Neuronal stem cell (in vitro differentiated cells): ENCODE results near the gene MSLN.
A peak's percentile ranks its signal among the peaks of the same experiment; 100 is the strongest.
"Not testable (repeated sequence)": the region's sequence is repeated elsewhere in the genome, so short reads cannot be mapped to it uniquely, and the experiment has no call there.

Source experiments
- DNase-seq: peaks from one replicate; pipeline ENCODE4 v3.0.0-alpha.2; 2013; ENCODE audit warnings: low spot score
- H2AFZ ChIP-seq: one replicate; pipeline ENCODE4 v1.6.1; 2013; ENCODE audit warnings: mild to moderate bottlenecking, low read length, inconsistent platforms
- H2AK5ac ChIP-seq: 2 replicates; pipeline ENCODE4 v1.6.1; 2013; ENCODE audit warnings: low read depth, mild to moderate bottlenecking, inconsistent platforms, low read length, moderate library complexity, mixed read lengths
- H2BK120ac ChIP-seq: 2 replicates; pipeline ENCODE4 v1.6.1; 2013; ENCODE audit warnings: low read depth, mild to moderate bottlenecking, inconsistent platforms, low read length, moderate library complexity, mixed read lengths
- H2BK12ac ChIP-seq: one replicate; pipeline ENCODE4 v1.6.1; 2013; ENCODE audit warnings: low read length, inconsistent platforms
- H2BK15ac ChIP-seq: 2 replicates; pipeline ENCODE4 v1.6.1; 2013; ENCODE audit warnings: mild to moderate bottlenecking, low read length, inconsistent platforms, mixed read lengths
- H2BK5ac ChIP-seq: one replicate; pipeline ENCODE4 v1.6.1; 2013; ENCODE audit warnings: inconsistent platforms, mild to moderate bottlenecking, low read length, moderate library complexity
- H3K14ac ChIP-seq: one replicate; pipeline ENCODE4 v1.6.1; 2013; ENCODE audit warnings: low read length, inconsistent platforms
- H3K18ac ChIP-seq: 2 replicates; pipeline ENCODE4 v1.6.1; 2013; ENCODE audit warnings: low read length, inconsistent platforms
- H3K23ac ChIP-seq: 2 replicates; pipeline ENCODE4 v1.6.1; 2013; ENCODE audit warnings: low read depth, mild to moderate bottlenecking, mixed read lengths, low read length, inconsistent platforms; ENCODE audit not compliant: poor library complexity
- H3K27ac ChIP-seq: replicated peaks from 3 replicates; pipeline ENCODE4 v1.5.1; 2013; ENCODE audit warnings: low read length, inconsistent platforms
- H3K27me3 ChIP-seq, 3 experiments: 2 replicates each; pipeline ENCODE4 v1.6.1; 2013; ENCODE audit warnings: low read length in 3 of 3, mild to moderate bottlenecking in 2 of 3, inconsistent platforms in 1 of 3, low read depth in 1 of 3, mixed read lengths in 1 of 3, moderate library complexity in 1 of 3; ENCODE audit not compliant: control insufficient read depth in 3 of 3, insufficient read depth in 3 of 3
- H3K36me3 ChIP-seq, 2 donors: replicated peaks in 1 of 2; 2 replicates each; pipeline ENCODE4 v1.6.1; 2013; ENCODE audit warnings: low read length in 2 of 2; ENCODE audit not compliant: control insufficient read depth in 2 of 2, insufficient read depth in 2 of 2
- H3K4ac ChIP-seq: 2 replicates; pipeline ENCODE4 v1.6.1; 2013; ENCODE audit warnings: inconsistent platforms, mild to moderate bottlenecking, low read length, moderate library complexity
- H3K4me1 ChIP-seq, 2 donors: 1 replicate in 1 of 2; 2 replicates in 1 of 2; pipeline ENCODE4 v1.6.1; 2013; ENCODE audit warnings: low read length in 2 of 2, low read depth in 1 of 2; ENCODE audit not compliant: control insufficient read depth in 2 of 2, insufficient read depth in 1 of 2
- H3K4me2 ChIP-seq: one replicate; pipeline ENCODE4 v1.6.1; 2013; ENCODE audit warnings: mild to moderate bottlenecking, low read length, inconsistent platforms; ENCODE audit not compliant: insufficient read depth, poor library complexity, severe bottlenecking
- H3K4me3 ChIP-seq, 2 donors: 2 replicates each; pipeline ENCODE4 v1.5.1; 2013; ENCODE audit warnings: low read length in 2 of 2, mild to moderate bottlenecking in 2 of 2, inconsistent platforms in 1 of 2, moderate library complexity in 1 of 2
- H3K79me1 ChIP-seq: one replicate; pipeline ENCODE4 v1.6.1; 2013; ENCODE audit warnings: low read depth, mild to moderate bottlenecking, inconsistent platforms, low read length, moderate library complexity
- H3K9ac ChIP-seq: one replicate; pipeline ENCODE4 v1.6.1; 2013; ENCODE audit warnings: mild to moderate bottlenecking, low read depth, low read length, inconsistent platforms; ENCODE audit not compliant: poor library complexity
- H3K9me3 ChIP-seq, 2 donors: replicated peaks in 1 of 2; 2 replicates each; pipeline versions ENCODE3 to v1.6.1; 2013; ENCODE audit warnings: low read length in 2 of 2, mild to moderate bottlenecking in 2 of 2, inconsistent platforms in 1 of 2, low read depth in 1 of 2, mixed read lengths in 1 of 2, moderate library complexity in 1 of 2; ENCODE audit not compliant: control insufficient read depth in 2 of 2, insufficient read depth in 1 of 2
- H4K8ac ChIP-seq: one replicate; pipeline ENCODE4 v1.6.1; 2013; ENCODE audit warnings: low read depth, mild to moderate bottlenecking, inconsistent platforms, low read length, moderate library complexity
- H4K91ac ChIP-seq: one replicate; pipeline ENCODE4 v1.6.1; 2013; ENCODE audit warnings: low read length, low read depth, mild to moderate bottlenecking, inconsistent platforms; ENCODE audit not compliant: poor library complexity
- WGBS, 2 donors: extraction: QIAGEN DNeasy Blood & Tissue Kit; methylation state at CpG; one replicate each; pipeline ENCODE4 v1.1.7; 2013; ENCODE audit warnings: missing lambda C conversion rate in 2 of 2, mixed read lengths in 1 of 2; ENCODE audit not compliant: insufficient read length in 2 of 2, insufficient replicate concordance in 1 of 2; ENCODE audit errors: extremely low coverage in 2 of 2; 5-methylcytosine and 5-hydroxymethylcytosine counted together

The MSLN gene

DNA sequence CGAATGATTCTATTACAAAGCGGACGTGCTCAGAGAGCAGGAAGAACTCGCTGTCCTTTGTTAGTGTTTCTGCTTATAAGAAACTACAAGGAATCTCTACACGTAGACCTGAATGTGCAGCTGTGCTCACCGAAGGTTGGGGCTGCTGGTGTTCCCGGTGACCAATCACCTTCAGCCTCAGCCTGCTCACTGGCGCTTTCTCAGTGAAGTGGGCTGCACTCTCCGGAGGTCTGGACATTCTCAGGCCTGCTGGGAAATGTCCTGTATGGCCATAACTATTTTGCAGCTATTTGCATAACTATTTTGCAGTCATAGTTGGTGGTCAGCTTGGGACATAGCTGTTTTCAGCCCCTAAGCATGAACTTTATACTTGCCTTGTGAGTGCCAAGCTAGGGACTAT lies 10.0 kb upstream of the MSLN start:
- WGBS, 2 donors, result no CpG with 5 or more reads among the region's 9 CpGs
- Histone ChIP-seq H2BK5ac (peak overlapping the region; percentile 19), H2BK12ac (no peak overlapping the region), H2AK5ac (no peak overlapping the region), H4K8ac (no peak overlapping the region), H3K4me2 (no peak overlapping the region), H3K14ac (no peak overlapping the region), H3K9me3 (no peaks in the 10 kb centered on the region), H3K4me3 (peak overlapping the region in 1 of 2 donors; percentile 15), H3K4ac (no peak overlapping the region), H3K4me1 (peaks cover 17 to 27% of the 10 kb centered on the region in 2 donors), H4K91ac (no peak overlapping the region), H3K9ac (no peak overlapping the region), H3K23ac (no peak overlapping the region), H2BK120ac (no peak overlapping the region), H2AFZ (peak overlapping the region; percentile 55), H2BK15ac (no peak overlapping the region), H3K79me1 (peaks cover 3% of the 10 kb centered on the region), H3K27me3 (no peaks in the 10 kb centered on the region), H3K36me3 (no peaks in the 10 kb centered on the region), H3K27ac (no peak overlapping the region), H3K18ac (no peak overlapping the region)
- no peak for DNase-seq

DNA sequence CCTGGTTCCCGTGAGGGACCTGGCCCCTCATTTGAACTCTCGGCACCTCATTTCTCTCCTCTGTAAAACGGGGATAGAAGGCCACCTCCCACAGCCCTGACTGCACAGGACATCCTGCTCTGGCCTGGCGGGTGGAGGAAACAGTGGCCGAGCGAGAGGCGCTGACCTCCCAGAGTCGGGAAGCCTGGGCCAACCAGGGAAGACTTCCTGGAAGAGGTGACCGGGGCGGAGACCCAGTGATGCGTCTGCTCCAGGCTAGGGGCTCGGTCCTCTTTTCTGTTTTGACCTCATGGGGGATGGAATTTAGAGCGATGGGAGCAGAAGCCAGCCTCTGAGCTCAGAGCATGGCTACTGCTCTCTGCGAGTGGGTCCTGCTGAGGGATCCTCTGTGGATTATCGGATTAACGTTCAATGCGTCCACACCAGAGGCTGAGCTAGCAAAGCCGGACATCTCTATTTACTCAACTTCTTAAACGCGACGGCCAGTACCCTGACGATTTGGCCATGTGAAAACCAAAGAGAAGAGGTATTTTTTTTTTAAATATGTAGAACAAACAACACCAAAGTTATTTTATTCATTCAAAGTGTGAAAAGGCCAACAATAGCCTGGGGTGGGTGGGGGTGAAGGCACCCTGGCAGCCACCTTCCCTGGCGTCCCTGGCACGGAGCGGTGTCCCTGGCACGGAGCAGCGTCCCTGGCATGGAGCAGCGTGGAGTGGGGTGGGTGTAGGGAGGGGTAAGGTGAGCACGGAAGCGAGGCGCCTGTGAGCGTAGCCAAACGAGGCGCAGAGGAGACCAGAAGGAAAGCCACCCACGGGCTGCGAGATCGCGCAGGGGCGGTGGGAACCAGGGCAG lies 9.2 kb upstream of the MSLN start:
- no peak overlapping the region for H3K4me3 ChIP-seq

GRCh38 chr16:752007-752312 lies 8.6 kb upstream of the MSLN start:
- H2AFZ ChIP-seq, result peak overlapping the region; percentile 72
- H3K79me1 ChIP-seq, result peaks cover 3% of the 10 kb centered on the region
- peak overlapping the region; percentile 95 for H2BK12ac ChIP-seq
- no peak for DNase-seq
- no peaks in the 10 kb centered on the region for H3K36me3 ChIP-seq
- H3K18ac ChIP-seq, result peak overlapping the region; percentile 98
- peak overlapping the region; percentile 52 for H2BK15ac ChIP-seq
- peak overlapping the region; percentile 95 for H2AK5ac ChIP-seq
- H3K4me3 ChIP-seq, result no peak overlapping the region
- H3K23ac ChIP-seq, result peak overlapping the region; percentile 32
- H4K8ac ChIP-seq, result no peak overlapping the region
- no peak overlapping the region for H3K4ac ChIP-seq
- H3K27ac ChIP-seq, result no peak overlapping the region
- peak overlapping the region; percentile 22 for H3K4me2 ChIP-seq
- H2BK120ac ChIP-seq, result no peak overlapping the region
- H3K4me1 ChIP-seq, result peaks cover 17 to 27% of the 10 kb centered on the region in 2 donors
- peaks cover 3 to 9% of the 10 kb centered on the region in 2 donors for H3K9me3 ChIP-seq
- H2BK5ac ChIP-seq, result no peak overlapping the region
- H3K9ac ChIP-seq, result no peak overlapping the region
- no peaks in the 10 kb centered on the region for H3K27me3 ChIP-seq
- WGBS, 2 donors, result no CpG with 5 or more reads among the region's 10 CpGs
- peak overlapping the region; percentile 84 for H3K14ac ChIP-seq
- no peak overlapping the region for H4K91ac ChIP-seq

More for the DNA sequence above, 9.2 kb upstream of the MSLN start:
- Histone ChIP-seq H3K23ac (peak overlapping the region; percentile 32), H3K4ac (no peak overlapping the region), H2BK15ac (peak overlapping the region; percentile 52), H3K9ac (no peak overlapping the region), H2BK120ac (no peak overlapping the region), H3K27ac (no peak overlapping the region), H2BK5ac (peak overlapping the region; percentile 19), H4K91ac (no peak overlapping the region), H3K27me3 (no peaks in the 10 kb centered on the region), H3K18ac (peak overlapping the region; percentile 98), H4K8ac (no peak overlapping the region), H3K14ac (peak overlapping the region; percentile 84), H2BK12ac (peak overlapping the region; percentile 95), H3K79me1 (peaks cover 3% of the 10 kb centered on the region), H3K4me1 (peaks cover 17 to 27% of the 10 kb centered on the region in 2 donors), H2AK5ac (peak overlapping the region; percentile 95), H3K9me3 (peaks cover 2 to 6% of the 10 kb centered on the region in 2 donors), H3K36me3 (no peaks in the 10 kb centered on the region), H3K4me2 (peak overlapping the region; percentile 22), H2AFZ (peak overlapping the region; percentile 72)
- DNase-seq, result no peak
- WGBS, 2 donors, result no CpG with 5 or more reads among the region's 39 CpGs

DNA sequence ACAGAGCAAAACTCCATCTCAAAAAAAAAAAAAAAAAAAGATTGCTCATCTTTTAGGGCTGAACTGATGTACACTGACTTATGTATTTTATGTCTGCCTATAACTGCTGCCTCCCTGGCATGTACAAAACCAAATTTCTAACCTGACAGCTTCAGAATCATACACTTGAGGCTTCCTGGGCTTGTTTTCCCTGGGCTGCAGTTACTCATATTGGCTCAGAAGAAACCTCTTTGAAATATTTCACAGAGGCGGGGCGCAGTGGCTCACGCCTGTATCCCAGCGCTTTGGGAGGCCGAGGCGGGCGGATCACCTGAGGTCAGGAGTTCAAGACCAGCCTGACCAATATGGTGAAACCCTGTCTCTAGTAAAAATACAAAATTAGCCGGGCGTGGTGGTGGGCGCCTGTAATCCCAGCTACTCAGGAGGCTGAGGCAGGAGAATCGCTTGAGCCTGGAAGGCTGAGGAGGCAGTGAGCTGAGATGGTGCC lies 6.4 kb upstream of the MSLN start:
- WGBS, 2 donors, result no CpG with 5 or more reads among the region's 11 CpGs
- not testable (repeated sequence) for H3K27ac ChIP-seq, H3K36me3 ChIP-seq, H2AK5ac ChIP-seq, H4K8ac ChIP-seq, H2BK5ac ChIP-seq, DNase-seq, H3K79me1 ChIP-seq, H3K4ac ChIP-seq, H3K4me2 ChIP-seq, H3K27me3 ChIP-seq, H2BK15ac ChIP-seq, H2BK120ac ChIP-seq, H4K91ac ChIP-seq, H3K18ac ChIP-seq, H3K23ac ChIP-seq, H2AFZ ChIP-seq, H3K9ac ChIP-seq, H3K4me3 ChIP-seq, H3K14ac ChIP-seq, H2BK12ac ChIP-seq
- Histone ChIP-seq H3K9me3 (peaks cover 3 to 10% of the 10 kb centered on the region in 2 donors), H3K4me1 (peaks cover 17 to 30% of the 10 kb centered on the region in 2 donors)
